ENCODE measurements around the gene RNF157. TPM values are rescaled to one million over a fixed set of nuclear protein-coding genes. Genes with fewer than 3 reads are reported as not detected.

Gene RNF157
- total RNA-seq, 2 experiments from 2014 or later = 73.0 to 148 TPM

DNA sequence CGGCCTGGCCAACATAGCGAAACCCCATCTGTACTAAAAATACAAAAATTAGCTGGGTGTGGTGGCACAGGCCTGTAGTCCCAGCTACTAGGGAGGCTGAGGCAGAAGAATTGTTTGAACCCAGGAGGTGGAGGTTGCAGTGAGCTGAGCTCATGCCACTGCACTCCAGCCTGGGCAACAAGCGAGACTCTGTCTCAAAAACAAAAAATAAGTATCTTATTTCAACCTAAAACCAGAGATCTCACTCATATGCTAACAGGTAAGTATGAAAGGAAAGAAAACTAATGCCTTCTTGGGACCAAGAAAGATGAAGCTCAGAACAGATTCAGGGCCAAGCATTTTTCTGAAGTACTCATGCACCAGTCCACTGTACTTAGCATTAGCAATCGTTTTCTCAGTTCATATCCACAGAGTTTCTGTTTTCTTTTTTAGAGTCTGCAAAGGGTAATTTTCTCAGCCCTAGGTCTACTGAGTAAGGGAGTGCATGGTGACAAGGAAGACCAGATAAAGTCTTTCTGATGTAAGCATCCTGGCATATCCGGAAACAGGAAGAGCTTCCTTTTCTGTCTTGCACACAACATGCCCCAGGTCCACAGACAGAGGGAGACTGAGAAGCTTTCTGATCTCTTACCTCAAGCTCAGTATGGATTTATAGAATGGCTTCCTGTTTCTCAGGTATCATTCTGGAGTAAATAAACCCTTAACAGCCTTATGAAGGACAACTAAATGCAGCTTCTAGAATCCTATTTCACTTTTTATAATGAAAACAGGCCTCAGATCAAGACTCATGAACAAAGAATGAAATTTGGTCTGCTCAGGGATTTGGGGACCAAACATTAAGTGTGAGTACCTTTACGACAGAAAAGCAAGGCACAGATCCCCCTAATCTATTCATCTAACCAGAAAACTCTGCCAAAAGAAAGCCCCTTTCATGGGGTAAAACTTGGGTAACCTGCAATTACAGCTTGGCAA is 60.5 kb downstream of the RNF157 start:
- Mint-ChIP-seq H3K9me3 (ENCODE audit: low read depth) (no peaks in the 10 kb centered on the region), H3K4me3 (peak overlapping the region; percentile 46), H3K36me3 (peaks cover 27% of the 10 kb centered on the region), H3K4me1 (peaks cover 49% of the 10 kb centered on the region), H3K27me3 (no peaks in the 10 kb centered on the region), H3K27ac (peak overlapping the region; percentile 95)
- peak; percentile 81 for ATAC-seq
- peak; percentile 67 for DNase-seq
- CTCF ChIA-PET = interaction anchor here (0.6 to 11.4 kb wide), 32 partner anchors 10 to 327 kb away, joined by 3 to 147 read pairs (median 4); partner anchors contain the start of genes EXOC7, FOXJ1, RNF157 and UBALD2

DNA sequence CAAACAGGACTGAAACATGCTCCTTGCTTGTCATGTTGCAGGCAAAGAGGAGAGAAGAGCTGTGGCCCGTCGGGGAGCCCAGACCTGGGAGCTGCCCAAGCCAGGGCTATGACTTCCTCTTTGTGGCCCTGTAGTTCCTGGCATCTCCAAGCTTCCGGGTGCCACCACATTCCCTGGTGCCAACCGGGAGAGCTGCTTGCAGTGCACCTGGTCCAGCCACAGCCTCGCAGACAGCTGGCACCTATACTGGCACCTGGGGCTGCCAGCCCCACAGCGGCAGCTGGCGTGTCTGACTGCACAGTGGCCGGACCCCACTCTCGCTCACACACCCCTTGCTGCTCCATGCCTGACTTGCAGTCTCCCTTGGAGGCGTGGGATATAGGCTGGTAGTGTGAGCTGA is 62.2 kb downstream of the RNF157 start:
- ATAC-seq = no peak
- Mint-ChIP-seq H3K4me3 (no peak overlapping the region), H3K27me3 (no peaks in the 10 kb centered on the region), H3K27ac (peak overlapping the region; percentile 68), H3K4me1 (peaks cover 43% of the 10 kb centered on the region), H3K36me3 (peaks cover 22% of the 10 kb centered on the region), H3K9me3 (ENCODE audit: low read depth) (no peaks in the 10 kb centered on the region)
- CTCF ChIA-PET = interaction anchor here (1.6 to 11.4 kb wide), 8 partner anchors 8 to 164 kb away, joined by 5 to 147 read pairs (median 44); partner anchors contain the start of gene FOXJ1
- DNase-seq = no peak

DNA sequence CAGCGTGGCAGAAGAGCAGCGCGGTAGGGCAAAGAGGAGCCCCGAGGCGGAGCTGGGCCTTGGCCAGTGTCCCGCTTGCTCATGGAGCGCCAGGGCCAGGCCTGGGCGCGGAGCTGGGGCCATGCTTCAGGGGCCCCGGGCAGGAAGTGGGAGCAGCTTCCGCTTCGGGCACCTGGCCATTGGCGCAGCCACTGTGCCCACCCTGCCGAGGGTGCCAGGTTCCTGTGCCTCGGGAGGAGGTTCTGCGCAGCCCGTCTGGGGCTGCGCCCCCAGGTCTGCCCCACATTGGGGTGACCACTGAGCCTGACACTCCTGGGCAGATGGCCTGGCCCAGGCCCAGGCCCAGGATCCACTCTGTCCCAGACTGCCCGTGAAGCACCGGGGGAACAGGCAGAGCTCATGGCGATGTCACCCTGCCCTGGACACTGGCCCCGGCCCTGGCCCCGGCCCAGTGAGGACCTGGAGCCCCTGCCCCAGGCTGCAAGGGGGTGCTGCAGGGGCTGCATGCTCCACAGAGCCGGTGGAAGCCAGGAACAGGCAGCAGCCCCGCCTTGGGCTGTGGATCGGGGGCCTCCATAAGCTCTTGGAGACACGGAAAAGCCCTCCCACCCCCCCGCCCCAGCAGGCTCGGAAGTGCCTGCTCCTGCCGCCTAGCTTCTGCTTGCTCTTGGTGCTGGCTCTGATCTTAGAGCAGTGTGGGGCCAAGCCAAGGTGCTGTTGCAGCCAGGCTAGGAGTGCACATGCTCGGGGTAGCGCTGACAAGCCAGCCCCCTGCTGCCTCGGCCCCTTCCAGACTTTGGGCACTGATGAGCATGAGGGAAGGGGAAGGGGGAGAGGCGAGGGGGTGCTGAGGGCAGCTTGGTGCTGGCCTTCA is 63.4 kb downstream of the RNF157 start:
- H3K4me1 Mint-ChIP-seq = peaks cover 37% of the 10 kb centered on the region
- no peak for ATAC-seq
- peaks cover 22% of the 10 kb centered on the region for H3K36me3 Mint-ChIP-seq
- no peaks in the 10 kb centered on the region for H3K9me3 Mint-ChIP-seq (ENCODE audit: low read depth)
- no peak overlapping the region for H3K4me3 Mint-ChIP-seq
- no peaks in the 10 kb centered on the region for H3K27me3 Mint-ChIP-seq
- CTCF ChIA-PET = interaction anchor here (1.3 to 11.4 kb wide), 5 partner anchors 24 to 104 kb away, joined by 5 to 147 read pairs (median 62); partner anchors contain the start of gene FOXJ1
- H3K27ac Mint-ChIP-seq = no peak overlapping the region
- DNase-seq = no peak

DNA sequence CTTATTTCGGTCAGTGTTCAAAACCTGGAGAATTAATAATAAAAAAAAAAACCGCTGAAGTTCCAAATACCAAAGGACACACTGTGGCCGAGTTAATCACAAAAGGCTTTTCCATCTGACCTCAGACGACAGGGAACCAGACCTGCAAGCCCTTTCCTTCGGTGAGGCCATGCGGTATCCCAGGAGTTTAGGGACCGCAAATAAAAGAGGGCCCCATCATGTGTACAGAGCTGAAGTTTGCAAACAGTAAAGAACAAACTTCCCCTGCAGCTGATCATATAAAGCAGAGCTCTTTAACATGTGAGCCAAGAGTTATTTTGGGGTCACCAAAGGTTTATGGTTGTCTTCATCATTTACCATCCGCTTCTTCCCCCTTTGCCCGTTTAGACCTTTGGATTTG is 66.3 kb downstream of the RNF157 start:
- CTCF ChIA-PET = interaction anchor here (1.4 to 11.4 kb wide), 4 partner anchors 8 to 224 kb away, joined by 3 to 147 read pairs (median 7); no protein-coding TSS in a partner anchor
- Mint-ChIP-seq H3K4me1 (peaks cover 11% of the 10 kb centered on the region), H3K9me3 (ENCODE audit: low read depth) (no peaks in the 10 kb centered on the region), H3K4me3 (no peak overlapping the region), H3K27me3 (no peaks in the 10 kb centered on the region), H3K27ac (no peak overlapping the region), H3K36me3 (peaks cover 21% of the 10 kb centered on the region)
- DNase-seq (no peak), ATAC-seq (no peak)

DNA sequence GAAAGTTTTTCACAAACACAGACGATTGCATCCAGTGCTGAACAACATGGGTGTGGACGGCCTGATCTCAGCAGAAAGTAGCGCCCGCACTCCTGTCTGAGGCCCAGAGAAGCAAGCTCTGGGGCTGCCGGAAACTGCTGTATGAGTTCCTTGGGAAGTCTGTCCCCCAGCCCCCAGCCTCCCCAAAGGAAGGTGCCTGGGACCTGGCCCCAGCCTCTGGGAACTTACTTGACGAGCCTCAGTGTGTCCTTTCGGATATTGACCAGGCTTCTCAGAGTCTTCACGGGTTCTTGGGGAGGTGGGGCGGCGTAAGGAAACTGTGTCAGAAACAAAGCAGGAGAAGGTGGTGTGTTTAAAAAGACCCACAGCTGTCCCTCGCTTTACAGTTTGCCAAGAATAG is 66.8 kb downstream of the RNF157 start:
- DNase-seq (no peak), ATAC-seq (no peak)
- H3K27ac Mint-ChIP-seq = no peak overlapping the region
- H3K4me1 Mint-ChIP-seq = peaks cover 5% of the 10 kb centered on the region
- no peak overlapping the region for H3K4me3 Mint-ChIP-seq
- peaks cover 26% of the 10 kb centered on the region for H3K36me3 Mint-ChIP-seq
- no peaks in the 10 kb centered on the region for H3K27me3 Mint-ChIP-seq
- CTCF ChIA-PET = interaction anchor here (1.4 to 11.4 kb wide), 4 partner anchors 8 to 225 kb away, joined by 3 to 147 read pairs (median 7); no protein-coding TSS in a partner anchor
- no peaks in the 10 kb centered on the region for H3K9me3 Mint-ChIP-seq (ENCODE audit: low read depth)

DNA sequence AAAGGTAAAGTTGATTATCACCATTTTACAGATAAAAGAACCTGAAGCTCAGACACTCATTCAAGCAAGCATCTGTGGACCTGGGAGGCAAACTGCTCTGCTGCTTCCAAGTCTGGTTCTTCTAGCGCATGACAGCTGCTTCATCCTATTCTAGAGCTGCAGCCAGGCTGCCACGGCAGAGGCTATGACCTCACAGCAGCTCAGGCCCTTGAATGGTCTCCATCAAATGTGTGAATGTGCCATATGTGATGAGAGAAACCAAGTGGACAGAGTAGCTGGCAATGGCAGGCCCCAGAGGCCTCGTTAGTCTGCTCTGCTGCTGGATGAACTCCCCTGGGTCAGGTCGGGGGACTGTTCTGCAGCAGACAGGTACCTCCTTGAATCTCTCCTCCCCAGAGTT is 68.6 kb downstream of the RNF157 start:
- Mint-ChIP-seq H3K27me3 (no peaks in the 10 kb centered on the region), H3K27ac (no peak overlapping the region), H3K4me1 (peaks cover 4% of the 10 kb centered on the region), H3K36me3 (peaks cover 34% of the 10 kb centered on the region), H3K9me3 (ENCODE audit: low read depth) (no peaks in the 10 kb centered on the region), H3K4me3 (no peak overlapping the region)
- ATAC-seq = no peak
- DNase-seq = no peak
- CTCF ChIA-PET = interaction anchor here (1.0 to 11.4 kb wide), 3 partner anchors 8 to 48 kb away, joined by 4 to 147 read pairs (median 22); no protein-coding TSS in a partner anchor

DNA sequence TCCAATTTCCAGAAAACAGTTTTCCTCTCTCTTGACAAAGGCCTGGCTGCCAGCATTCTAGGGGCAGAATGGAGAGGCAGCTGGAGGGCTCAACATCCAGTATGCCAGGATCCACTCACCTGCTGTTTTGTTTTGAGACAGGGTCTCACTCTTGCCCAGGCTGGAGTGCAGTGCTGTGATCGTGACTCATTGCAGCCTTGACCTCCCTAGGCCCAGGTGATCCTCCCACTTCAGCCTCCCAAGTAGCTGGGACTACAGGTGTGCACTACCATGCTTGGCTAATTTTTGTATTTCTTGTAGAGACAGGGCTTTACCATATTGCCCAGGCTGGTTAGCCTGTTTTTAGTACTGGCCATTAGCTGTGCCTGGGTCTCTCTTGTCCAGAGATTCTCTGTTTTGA is 70.2 kb downstream of the RNF157 start:
- DNase-seq = no peak
- Mint-ChIP-seq H3K27ac (no peak overlapping the region), H3K9me3 (ENCODE audit: low read depth) (no peaks in the 10 kb centered on the region), H3K36me3 (peaks cover 37% of the 10 kb centered on the region), H3K27me3 (no peaks in the 10 kb centered on the region), H3K4me3 (no peak overlapping the region), H3K4me1 (peaks cover 2% of the 10 kb centered on the region)
- CTCF ChIA-PET = interaction anchor here (1.3 to 3.9 kb wide), 3 partner anchors 9 to 16 kb away, joined by 3 to 22 read pairs (median 9); no protein-coding TSS in a partner anchor
- ATAC-seq = no peak

DNA sequence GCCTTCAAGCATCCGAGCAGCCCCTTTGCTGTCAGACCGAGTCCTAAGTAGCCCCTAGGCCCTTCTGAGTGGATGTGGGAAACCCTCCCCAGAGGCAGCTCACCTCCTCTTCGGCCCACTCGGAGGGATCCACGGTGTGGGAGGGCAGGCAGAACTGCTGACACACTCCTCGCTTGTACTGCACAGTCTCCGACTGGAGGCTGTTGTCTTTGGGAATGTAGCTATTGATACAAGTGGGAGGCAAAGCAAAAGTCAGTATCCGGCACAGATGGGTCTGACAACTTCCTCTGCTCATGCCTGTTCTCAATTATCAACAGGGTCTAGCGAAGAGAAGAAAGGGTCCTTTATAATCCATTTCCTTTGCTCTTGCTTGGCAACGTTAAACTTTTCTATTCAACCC is 73.4 kb downstream of the RNF157 start:
- H3K36me3 Mint-ChIP-seq = peaks cover 49% of the 10 kb centered on the region
- peaks cover 2% of the 10 kb centered on the region for H3K4me1 Mint-ChIP-seq
- no peak overlapping the region for H3K4me3 Mint-ChIP-seq
- no peak for DNase-seq
- no peak overlapping the region for H3K27ac Mint-ChIP-seq
- no peak for ATAC-seq
- H3K27me3 Mint-ChIP-seq = no peaks in the 10 kb centered on the region
- no peaks in the 10 kb centered on the region for H3K9me3 Mint-ChIP-seq (ENCODE audit: low read depth)
- CTCF ChIA-PET = interaction anchor here (0.8 to 3.3 kb wide), 3 partner anchors 21 to 153 kb away, joined by 3 to 13 read pairs (median 4); no protein-coding TSS in a partner anchor

DNA sequence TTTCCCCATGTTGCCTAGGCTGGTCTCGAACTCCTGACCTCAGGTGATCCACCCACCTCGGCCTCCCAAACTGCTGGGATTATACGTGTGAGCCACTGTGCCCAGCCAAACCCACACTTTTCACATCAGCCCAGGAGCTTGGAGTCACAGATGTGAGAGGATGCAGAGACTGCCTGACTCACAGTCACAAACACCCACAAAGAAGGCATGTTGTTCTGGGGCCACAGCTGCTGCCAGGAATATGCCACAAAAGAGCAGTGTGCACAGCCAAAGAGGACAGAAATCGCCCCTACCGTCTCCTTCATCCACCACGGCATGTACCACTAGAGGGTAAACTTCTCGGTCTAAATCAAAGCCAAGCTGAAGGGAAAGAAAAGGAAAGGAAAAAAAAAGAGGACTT is 74.1 kb downstream of the RNF157 start:
- Mint-ChIP-seq H3K27ac (no peak overlapping the region), H3K36me3 (peaks cover 56% of the 10 kb centered on the region), H3K9me3 (ENCODE audit: low read depth) (no peaks in the 10 kb centered on the region), H3K27me3 (no peaks in the 10 kb centered on the region), H3K4me1 (peaks cover 2% of the 10 kb centered on the region), H3K4me3 (no peak overlapping the region)
- CTCF ChIA-PET = interaction anchor here (0.8 to 3.3 kb wide), 3 partner anchors 20 to 152 kb away, joined by 3 to 13 read pairs (median 4); no protein-coding TSS in a partner anchor
- DNase-seq = no peak
- ATAC-seq = no peak

DNA sequence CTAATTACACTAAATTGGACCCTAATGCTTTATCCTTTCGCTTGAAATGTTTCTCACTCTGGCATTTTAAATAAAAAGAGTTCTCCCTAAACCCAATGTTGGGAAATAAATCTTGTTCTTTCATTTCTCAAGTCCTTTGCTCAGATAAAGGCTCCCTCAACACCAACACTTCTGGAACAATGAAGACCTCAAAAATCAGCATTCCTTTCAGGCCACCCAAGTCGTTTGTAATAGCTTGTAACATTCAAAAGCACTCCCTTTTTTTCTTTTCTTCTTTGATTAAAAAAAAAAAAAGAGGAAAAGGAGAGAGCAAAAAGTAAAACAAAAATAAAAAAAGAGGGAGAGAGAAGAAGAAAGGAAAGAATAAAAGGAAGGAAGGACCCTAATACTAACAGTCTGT is 76.0 kb downstream of the RNF157 start:
- ATAC-seq = no peak
- Mint-ChIP-seq H3K4me3 (no peak overlapping the region), H3K4me1 (peaks cover 2% of the 10 kb centered on the region), H3K36me3 (peaks cover 53% of the 10 kb centered on the region), H3K27me3 (no peaks in the 10 kb centered on the region), H3K9me3 (ENCODE audit: low read depth) (no peaks in the 10 kb centered on the region), H3K27ac (no peak overlapping the region)
- CTCF ChIA-PET = no interaction called here
- no peak for DNase-seq

DNA sequence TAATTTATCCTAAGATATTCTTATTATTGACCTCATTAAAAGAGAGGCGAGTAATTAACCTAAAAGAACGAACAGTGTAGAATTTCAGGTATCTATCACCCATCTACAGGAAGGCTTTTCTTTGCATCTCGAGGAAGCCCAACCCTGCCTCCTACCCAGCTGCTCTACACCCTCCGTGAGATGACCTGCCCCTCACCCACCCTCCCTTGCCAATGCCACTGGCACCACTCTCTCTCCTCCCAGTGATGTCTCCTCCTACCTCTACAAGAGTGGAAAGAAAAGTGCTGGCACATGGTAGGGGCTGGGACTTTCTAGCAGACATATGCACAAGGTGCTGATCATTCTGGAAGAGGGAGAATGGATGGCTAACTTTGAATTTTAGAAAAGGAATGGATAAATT is 76.4 kb downstream of the RNF157 start:
- Mint-ChIP-seq H3K27ac (no peak overlapping the region), H3K36me3 (peaks cover 53% of the 10 kb centered on the region), H3K4me3 (no peak overlapping the region), H3K27me3 (no peaks in the 10 kb centered on the region), H3K9me3 (ENCODE audit: low read depth) (no peaks in the 10 kb centered on the region), H3K4me1 (peaks cover 2% of the 10 kb centered on the region)
- DNase-seq (no peak), ATAC-seq (no peak)
- CTCF ChIA-PET = no interaction called here

DNA sequence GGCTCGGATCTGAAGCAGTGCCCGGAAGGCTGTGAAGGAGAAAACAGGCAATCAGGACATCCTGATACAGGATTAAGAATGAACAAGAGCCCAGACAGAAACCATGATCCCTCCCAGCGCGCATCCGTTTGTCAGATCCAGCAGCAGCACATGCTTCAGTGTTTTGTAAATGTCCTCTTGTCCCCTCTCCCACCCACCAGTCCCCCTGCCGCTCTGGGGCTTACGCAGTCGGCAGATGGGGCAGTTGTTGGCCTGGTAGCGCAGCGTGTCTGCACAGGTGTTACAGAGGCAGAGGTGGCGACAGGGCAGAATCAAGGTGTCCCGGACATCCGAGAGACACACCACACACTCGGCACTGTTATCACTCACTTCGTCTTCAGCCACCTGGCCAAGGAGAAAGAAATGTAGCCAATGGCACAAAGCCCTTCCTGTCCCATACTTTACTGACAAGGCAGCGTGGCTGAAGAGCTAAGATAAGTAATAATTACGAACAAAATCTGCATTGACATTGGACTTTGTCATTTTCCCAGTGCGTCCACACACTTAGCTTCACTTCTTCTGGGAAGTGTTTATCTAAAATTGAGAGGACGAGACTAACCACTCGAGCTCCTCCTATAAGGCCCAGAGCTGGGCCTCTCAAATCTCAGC is 78.5 kb downstream of the RNF157 start:
- H3K27ac Mint-ChIP-seq = no peak overlapping the region
- no peaks in the 10 kb centered on the region for H3K9me3 Mint-ChIP-seq (ENCODE audit: low read depth)
- no peak for DNase-seq
- peaks cover 50% of the 10 kb centered on the region for H3K36me3 Mint-ChIP-seq
- H3K27me3 Mint-ChIP-seq = no peaks in the 10 kb centered on the region
- H3K4me3 Mint-ChIP-seq = no peak overlapping the region
- ATAC-seq = no peak
- H3K4me1 Mint-ChIP-seq = peaks cover 2% of the 10 kb centered on the region
- CTCF ChIA-PET = interaction anchor here (1.4 kb wide), 1 partner anchor 117 kb away, joined by 3 read pairs; no protein-coding TSS in a partner anchor
